B cell (primary cell): Measurements from ENCODE around the gene SPECC1L. TPM values are rescaled to one million over a fixed set of nuclear protein-coding genes. Genes with fewer than 3 reads are reported as not detected.

Experiments
- ATAC-seq: fragments of 200-7000 bp; cut with Tn5 transposase; one replicate; pipeline ENCODE4 v1.10.0; 2021; ENCODE audit warnings: low read depth, mild to moderate bottlenecking, moderate number of reproducible peaks, moderate library complexity
- CTCF ChIA-PET: fragments of 350-600 bp; sonication (Branson Sonifier 250); formaldehyde crosslinking; loops from one replicate; lab custom pipeline; 2021; ENCODE audit warnings: antibody characterized with exemption, inconsistent platforms; lab: Charles Lee
- POLR2A ChIA-PET: fragments of 350-600 bp; sonication (Branson Sonifier 250); formaldehyde crosslinking; loops from one replicate; lab custom pipeline; 2021; ENCODE audit warnings: antibody characterized with exemption; lab: Charles Lee
- DNase-seq: peaks from one replicate; pipeline ENCODE4 v3.0.0; 2013
- H2AFZ ChIP-seq: 2 replicates; pipeline ENCODE4 v1.6.1; 2012; ENCODE audit warnings: mild to moderate bottlenecking, low read depth, low read length; ENCODE audit not compliant: insufficient read depth, poor library complexity, severe bottlenecking
- H3K27ac ChIP-seq, 2 donors: 1 replicate in 1 of 2; 2 replicates in 1 of 2; pipeline ENCODE4 v1.5.1; 2012 to 2013; ENCODE audit warnings: low read length in 2 of 2, mild to moderate bottlenecking in 2 of 2, moderate library complexity in 1 of 2
- H3K27me3 ChIP-seq, 4 experiments: fragments of 200-600 bp in 1 of 4; sonication (generic) in 1 of 4; replicated peaks in 1 of 4; 1 replicate in 2 of 4; 2 replicates in 2 of 4; pipeline versions ENCODE4 v1.6.1 to v1.7.0; 2013 to 2016; ENCODE audit warnings: low read length in 3 of 4, mild to moderate bottlenecking in 2 of 4, mixed read lengths in 1 of 4, moderate library complexity in 1 of 4; ENCODE audit not compliant: insufficient read depth in 4 of 4, control insufficient read depth in 3 of 4; ENCODE audit errors: control extremely low read depth in 1 of 4
- H3K36me3 ChIP-seq, 2 experiments: replicated peaks in 1 of 2; 1 replicate in 1 of 2; 2 replicates in 1 of 2; pipeline versions ENCODE4 v1.6.1 to v1.7.1; 2013; ENCODE audit warnings: low read length in 1 of 2; ENCODE audit not compliant: insufficient read depth in 2 of 2, control insufficient read depth in 1 of 2; ENCODE audit errors: control extremely low read depth in 1 of 2, extremely low read depth in 1 of 2
- H3K4me1 ChIP-seq, 2 donors: fragments of 200-600 bp in 1 of 2; sonication (generic) in 1 of 2; 1 replicate in 1 of 2; 2 replicates in 1 of 2; pipeline versions ENCODE4 v1.5.1 to v1.6.1; 2013 to 2017; ENCODE audit warnings: low read length in 2 of 2; ENCODE audit not compliant: control insufficient read depth in 2 of 2, insufficient read depth in 2 of 2
- H3K4me2 ChIP-seq: replicated peaks from 2 replicates; pipeline ENCODE3; 2012; ENCODE audit warnings: mild to moderate bottlenecking, low read depth, low read length; ENCODE audit not compliant: poor library complexity, severe bottlenecking
- H3K4me3 ChIP-seq, 5 experiments: fragments of 200-600 bp in 1 of 5; sonication (generic) in 1 of 5; 1 replicate in 3 of 5; 2 replicates in 2 of 5; pipeline versions ENCODE4 v1.5.1 to v1.7.0; 2011 to 2016; ENCODE audit warnings: low read length in 4 of 5, mild to moderate bottlenecking in 4 of 5, low read depth in 2 of 5, control low read depth in 1 of 5, moderate library complexity in 1 of 5; ENCODE audit not compliant: insufficient read depth in 1 of 5; ENCODE audit errors: control extremely low read depth in 1 of 5, extremely low read depth in 1 of 5
- H3K79me2 ChIP-seq: fragments of 200-600 bp; sonication (generic); one replicate; pipeline ENCODE4 v1.6.0; 2016; ENCODE audit warnings: low read length; ENCODE audit not compliant: control insufficient read depth, insufficient read depth
- H3K9ac ChIP-seq: fragments of 200-600 bp; sonication (generic); 2 replicates; pipeline ENCODE4 v1.6.1; 2017; ENCODE audit warnings: mild to moderate bottlenecking, low read length, moderate library complexity
- H3K9me3 ChIP-seq, 3 donors: one replicate each; pipeline versions ENCODE4 v1.6.1 to v1.7.1; 2013; ENCODE audit warnings: low read length in 2 of 3; ENCODE audit not compliant: control insufficient read depth in 2 of 3, insufficient read depth in 1 of 3; ENCODE audit errors: control extremely low read depth in 1 of 3
- H4K20me1 ChIP-seq: 2 replicates; pipeline ENCODE4 v1.6.0; 2012; ENCODE audit warnings: mild to moderate bottlenecking, low read length; ENCODE audit not compliant: insufficient read depth, control insufficient read depth, poor library complexity, severe bottlenecking
- H3K27ac Mint-ChIP-seq: one replicate; pipeline ENCODE4 v1.8.0; 2021; ENCODE audit warnings: mixed read lengths
- H3K27me3 Mint-ChIP-seq: one replicate; pipeline ENCODE4 v1.8.0; 2021; ENCODE audit warnings: mixed read lengths
- H3K4me1 Mint-ChIP-seq: one replicate; pipeline ENCODE4 v1.8.0; 2021; ENCODE audit warnings: mixed read lengths
- H3K4me3 Mint-ChIP-seq: one replicate; pipeline ENCODE4 v1.8.0; 2021; ENCODE audit warnings: mixed read lengths
- H3K9me3 Mint-ChIP-seq: one replicate; pipeline ENCODE4 v1.8.0; 2022; ENCODE audit warnings: mixed read lengths; ENCODE audit not compliant: insufficient read depth
- EZH2 ChIP-seq: IDR thresholded peaks from 2 replicates; pipeline ENCODE4 v1.6.1; 2012; ENCODE audit warnings: borderline replicate concordance, low read depth, mild to moderate bottlenecking, moderate library complexity, low read length; ENCODE audit not compliant: insufficient read depth, poor library complexity, severe bottlenecking
- WGBS: methylation state at CpG from one replicate; pipeline ENCODE4 v1.1.5; 2013; ENCODE audit warnings: missing lambda C conversion rate; ENCODE audit not compliant: insufficient coverage; 5-methylcytosine and 5-hydroxymethylcytosine counted together
- intact Hi-C: fragments of 100-400 bp; cut with micrococcal nuclease; formaldehyde crosslinking; loops from one replicate; pipeline ENCODE4 v1.10.0; 2022
- polyA plus RNA-seq: library from polyadenylated mRNA; depleted of rRNA; stranded (reverse); fragments of >200 nt; gene quantifications from 2 replicates; pipeline ENCODE4 v1.2.3, GENCODE V29; 2012
- total RNA-seq, 2 donors: library from RNA; stranded (reverse); fragments of 120-200 nt in 1 of 2; gene quantifications; 1 replicate in 1 of 2; 2 replicates in 1 of 2; pipeline versions ENCODE4 v1.2.3 to v1.2.4, GENCODE V29; 2013 to 2022
- TF ChIP-seq, protein P1 (sequence below): fragments of 200-600 bp; IDR thresholded peaks from one replicate; pipeline ENCODE4 v1.8.0; 2022; ENCODE audit warnings: antibody characterized with exemption, mild to moderate bottlenecking

The SPECC1L gene
- total and polyA plus RNA-seq, 2 donors (not counting 1 experiment from before 2014, with no cell fraction given), result 14.4 to 85.3 TPM

DNA sequence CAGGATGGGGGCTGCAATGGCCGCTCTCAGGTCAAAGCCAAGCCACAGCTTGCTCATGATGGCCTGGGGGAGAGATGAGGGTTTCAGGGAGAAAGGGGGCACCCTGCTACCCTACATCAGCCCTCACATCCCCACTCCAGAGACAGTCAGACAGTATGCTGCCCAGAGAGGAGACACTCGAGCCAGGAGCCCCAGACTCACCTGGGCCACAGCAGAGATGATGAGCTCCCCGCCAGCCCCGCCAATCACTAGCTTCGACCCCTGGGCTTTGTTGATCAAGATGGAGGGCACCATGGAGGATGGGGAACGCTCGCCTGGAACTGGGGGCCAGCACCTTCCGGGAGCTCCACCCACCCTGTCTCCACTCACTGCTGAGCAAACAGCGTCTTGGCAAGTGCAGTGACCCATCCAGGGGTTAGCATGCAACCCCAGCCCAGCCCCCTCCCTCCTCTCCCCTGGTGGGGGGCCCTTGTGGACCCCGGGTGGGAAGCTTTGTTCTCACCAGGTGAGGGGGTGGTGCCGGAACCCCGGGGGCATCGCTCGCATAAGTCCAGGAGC is 45.5 kb upstream of the SPECC1L start:
- H3K4me1 Mint-ChIP-seq, result no peaks in the 10 kb centered on the region
- H3K4me3 Mint-ChIP-seq, result no peak overlapping the region
- H3K9me3 Mint-ChIP-seq, result no peaks in the 10 kb centered on the region
- Histone ChIP-seq H2AFZ (no peak overlapping the region), H3K9me3 (peaks cover 0 to 21% (median 4%) of the 10 kb centered on the region in 3 donors), H3K4me1 (no peaks in the 10 kb centered on the region), H4K20me1 (no peaks in the 10 kb centered on the region), H3K36me3 (no peaks in the 10 kb centered on the region), H3K27ac (no peak overlapping the region), H3K9ac (no peak overlapping the region), H3K79me2 (no peaks in the 10 kb centered on the region), H3K27me3 (no peaks in the 10 kb centered on the region), H3K4me3 (no peak overlapping the region), H3K4me2 (no peak overlapping the region)
- ChIA-PET CTCF (no interaction called here), POLR2A (no interaction called here)
- intact Hi-C loops, result no loop called here
- 93% methylated on average over 10 of the region's 14 CpGs for WGBS
- ATAC-seq (no peak), DNase-seq (no peak)
- TF ChIP-seq EZH2, result no peak
- TF ChIP-seq, protein P1, sequence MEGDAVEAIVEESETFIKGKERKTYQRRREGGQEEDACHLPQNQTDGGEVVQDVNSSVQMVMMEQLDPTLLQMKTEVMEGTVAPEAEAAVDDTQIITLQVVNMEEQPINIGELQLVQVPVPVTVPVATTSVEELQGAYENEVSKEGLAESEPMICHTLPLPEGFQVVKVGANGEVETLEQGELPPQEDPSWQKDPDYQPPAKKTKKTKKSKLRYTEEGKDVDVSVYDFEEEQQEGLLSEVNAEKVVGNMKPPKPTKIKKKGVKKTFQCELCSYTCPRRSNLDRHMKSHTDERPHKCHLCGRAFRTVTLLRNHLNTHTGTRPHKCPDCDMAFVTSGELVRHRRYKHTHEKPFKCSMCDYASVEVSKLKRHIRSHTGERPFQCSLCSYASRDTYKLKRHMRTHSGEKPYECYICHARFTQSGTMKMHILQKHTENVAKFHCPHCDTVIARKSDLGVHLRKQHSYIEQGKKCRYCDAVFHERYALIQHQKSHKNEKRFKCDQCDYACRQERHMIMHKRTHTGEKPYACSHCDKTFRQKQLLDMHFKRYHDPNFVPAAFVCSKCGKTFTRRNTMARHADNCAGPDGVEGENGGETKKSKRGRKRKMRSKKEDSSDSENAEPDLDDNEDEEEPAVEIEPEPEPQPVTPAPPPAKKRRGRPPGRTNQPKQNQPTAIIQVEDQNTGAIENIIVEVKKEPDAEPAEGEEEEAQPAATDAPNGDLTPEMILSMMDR, result no peak
- H3K27me3 Mint-ChIP-seq, result no peaks in the 10 kb centered on the region
- no peak overlapping the region for H3K27ac Mint-ChIP-seq

DNA sequence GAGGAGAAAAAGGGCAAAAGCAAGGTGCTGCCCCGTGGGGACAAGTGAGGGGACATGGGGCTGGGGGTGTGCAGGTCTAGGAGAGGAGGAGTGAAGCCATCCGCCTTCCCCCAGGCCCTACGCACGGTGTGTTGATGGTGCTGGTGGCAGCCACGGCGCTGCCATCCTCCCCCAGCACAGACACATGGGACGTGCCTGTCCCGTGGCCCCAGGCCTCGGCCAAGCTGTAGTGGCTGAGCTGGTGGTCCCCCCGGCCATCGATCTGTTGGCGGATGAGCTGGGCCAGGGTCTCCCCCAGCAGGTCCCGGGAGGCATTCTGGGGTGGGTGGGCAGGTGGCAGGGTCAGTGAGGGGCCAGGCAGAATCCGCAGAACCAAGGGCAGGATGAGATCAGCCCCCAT is 44.7 kb upstream of the SPECC1L start:
- no peaks in the 10 kb centered on the region for H3K9me3 Mint-ChIP-seq
- ChIA-PET POLR2A (no interaction called here), CTCF (interaction anchor here (0.6 to 0.7 kb wide), 2 partner anchors 13 to 19 kb away, joined by 3 to 4 read pairs; partner anchors contain the start of gene GGT5)
- H3K36me3 ChIP-seq, result no peaks in the 10 kb centered on the region
- no peaks in the 10 kb centered on the region for H3K4me1 ChIP-seq
- intact Hi-C loops, result no loop called here
- no peaks in the 10 kb centered on the region for H3K79me2 ChIP-seq
- no peak overlapping the region for H3K4me2 ChIP-seq
- H3K27me3 Mint-ChIP-seq, result no peaks in the 10 kb centered on the region
- no peak for TF ChIP-seq EZH2
- TF ChIP-seq, protein P1, result no peak
- H3K27ac Mint-ChIP-seq, result peak overlapping the region; percentile 15
- H3K4me3 Mint-ChIP-seq, result no peak overlapping the region
- H2AFZ ChIP-seq, result no peak overlapping the region
- H3K9ac ChIP-seq, result no peak overlapping the region
- H3K9me3 ChIP-seq, result peaks cover 0 to 21% (median 4%) of the 10 kb centered on the region in 3 donors
- H3K27me3 ChIP-seq, result no peaks in the 10 kb centered on the region
- H4K20me1 ChIP-seq, result no peaks in the 10 kb centered on the region
- H3K4me1 Mint-ChIP-seq, result no peaks in the 10 kb centered on the region
- ATAC-seq (no peak), DNase-seq (no peak)
- WGBS, result 98% methylated on average over 8 of the region's 14 CpGs
- H3K27ac ChIP-seq, result no peak overlapping the region
- H3K4me3 ChIP-seq, result no peak overlapping the region
